Loucy (cell line): ENCODE measurements around the gene CEP112.
A peak's percentile ranks its signal among the peaks of the same experiment; 100 is the strongest.

Experiments
- EZH2phosphoT487 ChIP-seq: fragments of 200-600 bp; IDR thresholded peaks from 2 replicates; pipeline ENCODE4 v1.6.1; 2018; ENCODE audit warnings: antibody characterized with exemption, mild to moderate bottlenecking, moderate library complexity, borderline replicate concordance
- TF ChIP-seq, protein P1 (sequence below): fragments of 200-600 bp; sonication (generic); conservative IDR thresholded peaks from 2 replicates; pipeline ENCODE4 v1.5.1; 2014; ENCODE audit warnings: mild to moderate bottlenecking, antibody characterized with exemption, low read length

DNA sequence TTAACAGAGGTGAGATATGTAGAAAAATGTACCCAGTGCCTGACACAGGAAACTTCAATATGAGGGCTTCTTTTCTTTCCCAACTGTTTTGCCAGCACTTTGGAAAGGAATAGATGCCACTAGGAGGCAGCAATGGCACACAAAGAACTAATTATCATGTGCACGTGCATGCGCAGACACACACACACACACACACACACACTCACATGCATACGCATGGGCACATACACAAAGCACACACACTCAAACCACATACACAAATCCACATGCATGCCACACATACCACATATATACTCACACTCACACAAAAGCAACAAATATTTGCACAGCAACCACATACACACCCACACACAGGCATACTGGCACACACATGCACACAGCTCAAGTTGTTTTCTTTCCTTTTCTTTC is 8.8 kb upstream of the CEP112 start:
- TF ChIP-seq, protein P1, sequence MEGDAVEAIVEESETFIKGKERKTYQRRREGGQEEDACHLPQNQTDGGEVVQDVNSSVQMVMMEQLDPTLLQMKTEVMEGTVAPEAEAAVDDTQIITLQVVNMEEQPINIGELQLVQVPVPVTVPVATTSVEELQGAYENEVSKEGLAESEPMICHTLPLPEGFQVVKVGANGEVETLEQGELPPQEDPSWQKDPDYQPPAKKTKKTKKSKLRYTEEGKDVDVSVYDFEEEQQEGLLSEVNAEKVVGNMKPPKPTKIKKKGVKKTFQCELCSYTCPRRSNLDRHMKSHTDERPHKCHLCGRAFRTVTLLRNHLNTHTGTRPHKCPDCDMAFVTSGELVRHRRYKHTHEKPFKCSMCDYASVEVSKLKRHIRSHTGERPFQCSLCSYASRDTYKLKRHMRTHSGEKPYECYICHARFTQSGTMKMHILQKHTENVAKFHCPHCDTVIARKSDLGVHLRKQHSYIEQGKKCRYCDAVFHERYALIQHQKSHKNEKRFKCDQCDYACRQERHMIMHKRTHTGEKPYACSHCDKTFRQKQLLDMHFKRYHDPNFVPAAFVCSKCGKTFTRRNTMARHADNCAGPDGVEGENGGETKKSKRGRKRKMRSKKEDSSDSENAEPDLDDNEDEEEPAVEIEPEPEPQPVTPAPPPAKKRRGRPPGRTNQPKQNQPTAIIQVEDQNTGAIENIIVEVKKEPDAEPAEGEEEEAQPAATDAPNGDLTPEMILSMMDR, result peak; percentile 65
- TF ChIP-seq EZH2phosphoT487, result no peak
